Prostate gland (tissue), 2 donors: ENCODE results near the gene GRPR. TPM values are rescaled to one million over a fixed set of nuclear protein-coding genes. Genes with fewer than 3 reads are reported as not detected.
"Not testable (repeated sequence)": the region's sequence is repeated elsewhere in the genome, so short reads cannot be mapped to it uniquely, and the experiment has no call there.

ENCODE experiments used
- DNase-seq: peaks from one replicate; pipeline ENCODE4 v3.0.0-alpha.2; 2019; ENCODE audit warnings: low spot score
- H3K27ac ChIP-seq, 2 donors: fragments of 200-600 bp; sonication (generic); 2 replicates each; pipeline ENCODE4 v1.5.1; 2017 to 2019
- H3K27me3 ChIP-seq: fragments of 200-600 bp; sonication (generic); replicated peaks from 2 replicates; pipeline ENCODE4 v1.5.1; 2019; ENCODE audit not compliant: insufficient read depth
- H3K36me3 ChIP-seq, 2 donors: fragments of 200-600 bp; sonication (generic); 1 replicate in 1 of 2; 2 replicates in 1 of 2; pipeline versions ENCODE4 v1.5.1 to v1.8.1; 2017 to 2019
- H3K4me1 ChIP-seq: fragments of 200-600 bp; sonication (generic); replicated peaks from 2 replicates; pipeline ENCODE4 v1.5.1; 2019
- H3K4me3 ChIP-seq, 2 donors: fragments of 200-600 bp; sonication (generic); 2 replicates each; pipeline ENCODE4 v1.5.1; 2017 to 2019
- H3K9me3 ChIP-seq: fragments of 200-600 bp; sonication (generic); 2 replicates; pipeline ENCODE4 v1.5.1; 2017
- POLR2A ChIP-seq: fragments of 450-650 bp; IDR thresholded peaks from one replicate; pipeline ENCODE4 v1.6.1; 2016; ENCODE audit warnings: antibody characterized with exemption, mild to moderate bottlenecking
- POLR2AphosphoS5 ChIP-seq: sonication (generic); formaldehyde crosslinking; IDR thresholded peaks from one replicate; pipeline ENCODE4 v1.6.1; 2017; ENCODE audit warnings: antibody characterized with exemption
- WGBS: methylation state at CpG from one replicate; pipeline ENCODE4 v1.1.5; 2018; 5-methylcytosine and 5-hydroxymethylcytosine counted together
- intact Hi-C: fragments of 100-400 bp; cut with DNase I; formaldehyde crosslinking; loops from one replicate; pipeline ENCODE4 v1.14.2; 2022
- total RNA-seq, 2 donors: library from RNA; depleted of rRNA; stranded (reverse); fragments of >200 nt; gene quantifications; one replicate each; pipeline ENCODE4 v1.1.0, GENCODE V29; 2016
- TF ChIP-seq, protein P1 (sequence below), 4 experiments: fragments of 200-600 bp in 2 of 4; fragments of 450-650 bp in 2 of 4; sonication (generic) in 2 of 4; IDR thresholded peaks; 1 replicate in 3 of 4; 2 replicates in 1 of 4; pipeline ENCODE4 v1.5.1; 2016 to 2019; ENCODE audit warnings: antibody characterized with exemption in 4 of 4, mild to moderate bottlenecking in 2 of 4, moderate library complexity in 2 of 4

The GRPR gene
- total RNA-seq, 2 donors from 2014 or later, result 1.0 TPM; not detected in 1

DNA sequence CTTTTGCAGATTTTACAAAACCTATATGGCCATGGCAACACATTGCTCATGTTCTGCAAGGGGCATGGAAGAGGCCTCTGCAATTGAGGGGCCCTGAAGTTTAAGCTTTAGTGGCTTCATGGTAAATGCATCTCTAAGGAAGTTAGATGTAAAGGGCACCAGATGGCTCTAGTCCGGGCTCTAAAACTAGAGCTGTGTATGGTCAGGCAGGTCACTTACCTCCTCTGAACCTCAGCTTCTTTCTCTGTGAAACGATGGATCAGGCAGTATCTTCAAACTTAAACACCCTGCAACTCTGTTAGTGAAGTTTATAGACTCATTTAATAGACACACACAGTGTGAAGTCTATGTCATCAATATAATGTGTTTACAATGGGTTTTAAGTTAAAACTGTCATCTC, 53.9 kb downstream of the GRPR start:
- intact Hi-C loops, result no loop called here
- Histone ChIP-seq H3K4me1 (no peaks in the 10 kb centered on the region), H3K27ac (no peak overlapping the region), H3K4me3 (no peak overlapping the region), H3K27me3 (no peaks in the 10 kb centered on the region), H3K9me3 (no peaks in the 10 kb centered on the region), H3K36me3 (no peaks in the 10 kb centered on the region)
- 50% methylated on average over 2 of the region's 2 CpGs for WGBS
- no peak for DNase-seq
- TF ChIP-seq, protein P1, sequence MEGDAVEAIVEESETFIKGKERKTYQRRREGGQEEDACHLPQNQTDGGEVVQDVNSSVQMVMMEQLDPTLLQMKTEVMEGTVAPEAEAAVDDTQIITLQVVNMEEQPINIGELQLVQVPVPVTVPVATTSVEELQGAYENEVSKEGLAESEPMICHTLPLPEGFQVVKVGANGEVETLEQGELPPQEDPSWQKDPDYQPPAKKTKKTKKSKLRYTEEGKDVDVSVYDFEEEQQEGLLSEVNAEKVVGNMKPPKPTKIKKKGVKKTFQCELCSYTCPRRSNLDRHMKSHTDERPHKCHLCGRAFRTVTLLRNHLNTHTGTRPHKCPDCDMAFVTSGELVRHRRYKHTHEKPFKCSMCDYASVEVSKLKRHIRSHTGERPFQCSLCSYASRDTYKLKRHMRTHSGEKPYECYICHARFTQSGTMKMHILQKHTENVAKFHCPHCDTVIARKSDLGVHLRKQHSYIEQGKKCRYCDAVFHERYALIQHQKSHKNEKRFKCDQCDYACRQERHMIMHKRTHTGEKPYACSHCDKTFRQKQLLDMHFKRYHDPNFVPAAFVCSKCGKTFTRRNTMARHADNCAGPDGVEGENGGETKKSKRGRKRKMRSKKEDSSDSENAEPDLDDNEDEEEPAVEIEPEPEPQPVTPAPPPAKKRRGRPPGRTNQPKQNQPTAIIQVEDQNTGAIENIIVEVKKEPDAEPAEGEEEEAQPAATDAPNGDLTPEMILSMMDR (IDR thresholded peaks at IDR 0.05), result no peak

DNA sequence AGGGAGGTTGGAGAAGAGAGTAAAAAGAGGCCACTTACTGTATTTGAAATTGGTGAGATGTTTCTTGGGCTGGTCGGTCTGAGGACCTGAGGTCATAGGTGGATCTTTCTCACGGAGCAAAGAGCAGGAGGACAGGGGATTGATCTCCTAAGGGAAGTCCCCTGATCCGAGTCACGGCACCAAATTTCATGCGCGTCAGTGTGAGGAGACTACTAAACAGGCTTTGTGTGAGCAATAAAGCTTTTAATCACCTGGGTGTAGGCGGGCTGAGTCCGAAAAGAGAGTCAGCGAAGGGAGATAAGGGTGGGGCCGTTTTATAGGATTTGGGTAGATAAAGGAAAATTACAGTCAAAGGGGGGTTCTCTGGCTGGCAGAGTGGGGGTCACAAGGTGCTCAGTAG, 60.5 kb downstream of the GRPR start:
- DNase-seq, H3K27me3 ChIP-seq, H3K4me1 ChIP-seq, H3K4me3 ChIP-seq, H3K27ac ChIP-seq, H3K9me3 ChIP-seq, H3K36me3 ChIP-seq, intact Hi-C loops: not testable (repeated sequence)
- WGBS, result 40% methylated on average over 10 of the region's 10 CpGs

DNA sequence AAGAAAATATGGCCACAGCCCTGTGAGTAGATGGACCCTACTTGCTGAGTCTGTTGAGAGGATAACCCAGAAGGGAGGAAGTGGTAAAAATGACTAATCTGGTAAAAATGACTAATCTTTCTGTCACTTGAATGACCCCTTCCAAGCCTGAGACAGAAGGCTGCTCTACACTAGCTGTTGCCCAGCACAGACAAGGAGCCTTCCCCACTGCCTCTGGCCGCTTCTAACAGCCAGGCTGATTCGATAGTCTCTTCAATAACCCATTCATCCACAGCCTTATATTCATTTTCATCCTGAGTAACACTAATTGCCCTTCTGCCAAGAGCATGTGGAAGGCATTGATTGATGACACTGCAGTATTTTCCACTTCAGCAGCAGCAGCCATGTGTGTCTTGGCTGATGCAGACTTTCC, 62.4 kb downstream of the GRPR start:
- TF ChIP-seq, protein P1 (IDR thresholded peaks at IDR 0.05), result no peak
- TF ChIP-seq POLR2AphosphoS5 (no peak), POLR2A (no peak)
- 67% methylated on average over 2 of the region's 2 CpGs for WGBS
- H3K27ac ChIP-seq, result no peak overlapping the region
- intact Hi-C loops, result no loop called here
- no peak overlapping the region for H3K4me3 ChIP-seq
- H3K9me3 ChIP-seq, result no peaks in the 10 kb centered on the region
- H3K36me3 ChIP-seq, result no peaks in the 10 kb centered on the region
- H3K27me3 ChIP-seq, result no peaks in the 10 kb centered on the region
- no peaks in the 10 kb centered on the region for H3K4me1 ChIP-seq
- no peak for DNase-seq

DNA sequence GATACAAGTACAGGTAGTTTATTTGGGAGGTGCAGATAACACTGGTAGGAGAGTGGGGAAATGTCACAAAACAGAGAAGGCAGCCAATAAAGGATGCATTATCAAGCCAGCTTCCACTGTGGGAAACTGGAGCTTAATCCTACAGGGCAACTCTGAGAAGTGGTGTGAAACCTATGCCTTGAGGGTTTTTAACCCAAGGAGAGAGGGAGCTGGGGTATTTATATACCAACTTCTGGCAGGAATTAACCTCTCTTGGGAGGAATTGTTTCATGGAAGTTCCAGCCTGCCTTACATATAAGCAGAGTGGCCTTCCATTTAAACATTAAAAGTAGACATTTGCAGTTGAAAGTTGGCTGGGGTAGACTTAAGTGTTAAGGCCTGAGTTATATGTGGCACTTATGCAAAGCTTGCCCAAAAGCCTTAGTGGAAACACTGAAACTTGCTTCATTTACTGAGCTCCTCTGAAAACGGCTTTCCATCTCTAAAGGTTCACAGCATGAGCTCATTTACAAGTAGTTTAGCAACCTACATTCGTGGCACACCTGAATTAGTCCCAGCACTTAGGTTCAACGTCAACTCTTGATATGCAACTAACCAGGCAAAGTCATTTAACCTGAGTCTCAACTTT, 63.1 kb downstream of the GRPR start:
- no peaks in the 10 kb centered on the region for H3K36me3 ChIP-seq
- no peaks in the 10 kb centered on the region for H3K27me3 ChIP-seq
- 55% methylated on average over 3 of the region's 3 CpGs for WGBS
- H3K4me3 ChIP-seq, result no peak overlapping the region
- no peaks in the 10 kb centered on the region for H3K4me1 ChIP-seq
- H3K9me3 ChIP-seq, result no peaks in the 10 kb centered on the region
- DNase-seq, result no peak
- TF ChIP-seq POLR2AphosphoS5 (no peak), POLR2A (no peak)
- TF ChIP-seq, protein P1 (IDR thresholded peaks at IDR 0.05), result no peak
- intact Hi-C loops, result no loop called here
- no peak overlapping the region for H3K27ac ChIP-seq

DNA sequence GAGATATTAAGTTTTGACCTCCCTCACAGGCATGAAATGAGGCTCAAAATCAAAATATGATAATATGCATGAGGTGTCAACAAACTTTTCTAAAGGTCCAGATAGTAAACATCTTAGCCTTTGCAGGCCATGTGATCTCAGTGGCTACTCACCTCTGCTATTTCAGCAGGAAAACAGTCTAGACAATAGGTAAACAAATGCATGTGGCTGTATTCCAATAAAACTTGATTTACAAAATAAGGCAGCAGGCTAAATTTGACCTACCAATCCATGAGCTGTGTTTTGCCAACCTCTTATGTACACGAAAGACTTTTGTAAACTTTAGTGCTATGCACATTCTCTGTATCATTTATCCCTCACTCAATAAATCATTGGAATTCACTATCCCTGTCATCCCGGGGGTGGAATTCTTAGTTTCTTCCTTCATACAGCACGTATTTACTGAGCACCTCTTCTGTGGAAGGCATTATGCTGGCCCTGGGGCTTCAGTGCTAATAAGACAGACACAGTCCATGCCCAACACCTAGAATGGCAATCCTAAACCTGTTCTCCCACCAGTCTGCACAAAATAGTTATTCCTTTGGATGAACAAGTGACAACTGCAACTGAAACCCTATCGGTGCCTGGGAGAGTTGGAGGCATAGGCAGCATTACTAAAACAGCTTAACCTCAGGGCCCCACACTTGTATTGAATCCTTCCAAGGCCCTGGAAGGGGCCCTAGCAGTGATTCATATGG, 63.8 kb downstream of the GRPR start:
- H3K27ac ChIP-seq, result no peak overlapping the region
- no peaks in the 10 kb centered on the region for H3K4me1 ChIP-seq
- H3K4me3 ChIP-seq, result no peak overlapping the region
- intact Hi-C loops, result no loop called here
- DNase-seq, result no peak
- H3K9me3 ChIP-seq, result no peaks in the 10 kb centered on the region
- WGBS, result 46% methylated on average over 4 of the region's 4 CpGs
- TF ChIP-seq, protein P1 (IDR thresholded peaks at IDR 0.05), result no peak
- TF ChIP-seq POLR2A (no peak), POLR2AphosphoS5 (no peak)
- H3K27me3 ChIP-seq, result no peaks in the 10 kb centered on the region
- H3K36me3 ChIP-seq, result no peaks in the 10 kb centered on the region
